DLD1 (cell line): ENCODE measurements around the gene FGF8.

Experiments used
- in situ Hi-C: cut with HindIII; loops from 2 replicates; pipeline ENCODE4 v1.10.0; 2017; ENCODE audit warnings: low sequenced_read_pairs

FGF8 gene

DNA sequence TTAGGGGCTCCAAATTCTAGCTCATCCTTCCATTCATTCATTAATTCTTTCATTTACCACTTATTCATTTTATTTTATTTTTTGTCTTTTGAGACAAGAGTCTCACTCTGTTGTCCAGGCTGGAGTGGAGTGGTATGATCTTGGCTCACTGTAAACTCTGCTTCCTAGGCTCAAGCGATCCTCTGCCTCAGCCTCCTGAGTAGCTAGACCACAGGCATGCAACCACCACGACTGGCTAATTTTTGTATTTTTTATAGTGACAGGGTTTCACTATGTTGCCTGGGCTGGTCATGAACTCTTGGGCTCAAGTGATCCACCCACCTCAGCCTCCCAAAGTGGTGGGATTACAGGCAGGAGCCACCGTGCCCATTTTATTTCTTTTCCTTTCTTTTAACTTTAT lies 31.6 kb downstream of the FGF8 start:
- in situ Hi-C loops, result no loop called here

DNA sequence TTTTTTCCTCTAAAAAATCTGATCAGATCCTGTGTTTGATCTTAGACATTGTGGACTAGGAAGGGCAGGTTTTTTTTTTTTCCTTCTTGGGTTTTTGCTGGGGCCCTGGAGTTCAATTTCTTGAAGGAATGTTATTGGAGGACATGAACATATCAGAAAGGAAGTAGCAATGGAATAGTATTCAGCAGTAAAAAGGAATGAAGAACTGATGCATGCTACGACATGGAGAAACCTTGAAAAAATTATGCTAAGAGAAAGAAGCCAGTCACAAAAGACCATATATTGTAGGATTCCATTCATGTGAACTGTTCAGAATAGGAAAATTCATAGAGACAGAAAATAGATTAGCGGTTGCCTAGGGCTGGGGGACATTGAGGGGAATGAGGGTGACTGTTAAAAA lies 34.0 kb downstream of the FGF8 start:
- in situ Hi-C loops, result no loop called here

DNA sequence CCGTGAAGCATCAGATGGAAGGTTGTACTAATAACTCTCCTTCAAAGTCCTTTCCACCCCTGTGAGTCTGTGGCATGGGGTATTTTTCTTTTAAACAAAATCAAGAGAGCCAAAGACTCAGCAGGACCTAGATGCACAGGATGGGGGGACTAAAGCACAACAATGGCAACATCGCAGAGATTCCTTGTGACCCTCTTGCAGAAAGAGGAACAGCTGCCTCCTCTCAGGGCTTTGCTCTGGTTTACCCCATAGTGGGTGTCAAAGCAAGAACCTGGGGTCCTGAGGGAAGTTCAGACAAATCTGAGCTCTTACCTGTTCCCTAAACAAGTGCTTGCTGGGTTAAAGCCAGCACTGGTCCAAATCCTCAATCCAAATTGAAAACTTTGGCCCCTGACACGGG lies 39.2 kb downstream of the FGF8 start:
- in situ Hi-C loops, result no loop called here

DNA sequence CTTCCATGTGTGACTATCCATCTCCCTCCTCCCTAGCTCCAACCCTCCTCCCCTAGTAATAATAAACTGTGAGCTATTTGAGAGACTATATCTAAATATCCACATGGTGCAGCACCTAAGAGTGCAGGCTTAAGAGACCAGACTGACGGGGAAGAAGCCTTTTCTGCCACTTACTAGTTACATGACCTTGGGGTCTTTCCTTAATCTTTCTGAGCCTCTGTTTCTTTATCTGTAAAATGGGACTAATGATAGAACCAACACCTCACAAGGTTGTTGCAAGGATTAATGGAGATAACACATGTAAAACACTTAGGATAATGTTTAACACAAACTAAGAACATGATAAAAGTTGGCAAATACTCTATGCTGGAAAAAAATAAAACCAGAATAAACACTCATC lies 43.8 kb downstream of the FGF8 start:
- in situ Hi-C loops, result no loop called here

DNA sequence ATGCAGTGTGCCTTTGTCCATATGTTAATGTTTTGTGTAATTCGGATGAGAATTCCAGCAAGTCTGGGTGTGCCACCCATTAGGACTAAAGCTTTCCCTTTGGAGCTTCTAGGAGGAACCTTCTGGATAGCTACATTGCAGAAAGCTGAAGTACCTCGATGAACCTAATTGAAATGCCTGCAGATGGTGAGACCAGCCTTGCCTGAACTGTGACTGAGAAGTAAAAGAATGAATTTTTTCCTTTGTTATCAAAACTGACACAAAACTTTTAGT lies 49.9 kb downstream of the FGF8 start:
- in situ Hi-C loops, result no loop called here

DNA sequence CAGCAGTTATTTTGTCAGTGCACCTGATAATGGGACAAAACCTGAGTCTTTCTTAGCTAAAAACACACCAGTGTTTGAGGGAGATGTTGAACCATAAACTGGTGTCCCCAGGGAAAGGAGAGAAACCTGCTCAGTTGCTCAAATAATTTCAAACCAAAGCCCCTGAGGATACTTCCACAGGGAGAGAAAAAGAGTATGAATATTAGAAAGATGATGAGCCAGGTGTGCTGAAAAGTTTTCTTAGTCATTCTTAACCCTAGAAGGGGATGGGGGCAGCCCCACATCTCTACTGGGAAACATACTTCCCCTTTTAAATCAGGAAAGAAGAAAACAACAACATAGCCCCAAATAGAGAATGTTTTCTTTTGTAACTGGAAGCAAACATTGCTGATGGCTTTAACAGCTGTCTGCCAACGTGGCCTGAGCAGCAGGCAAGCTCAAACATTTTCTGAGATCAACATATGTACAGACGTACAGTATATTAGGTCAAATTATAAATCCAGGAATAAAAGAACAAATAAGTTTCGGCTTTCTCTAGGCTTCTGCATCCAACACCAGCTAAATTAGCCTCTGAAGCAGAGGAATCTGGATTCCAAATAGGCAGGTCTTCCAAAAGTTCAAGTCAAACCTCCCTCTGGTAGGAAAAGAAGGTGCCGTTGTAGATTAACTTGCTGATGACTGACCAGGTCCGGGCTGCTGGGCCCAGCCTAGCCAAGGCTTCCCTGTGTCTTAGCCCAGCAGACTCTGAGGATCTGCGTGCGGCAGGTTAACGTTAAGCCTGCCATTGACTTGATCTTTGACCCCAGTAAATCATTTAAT lies 50.4 kb downstream of the FGF8 start:
- in situ Hi-C loops, result no loop called here

DNA sequence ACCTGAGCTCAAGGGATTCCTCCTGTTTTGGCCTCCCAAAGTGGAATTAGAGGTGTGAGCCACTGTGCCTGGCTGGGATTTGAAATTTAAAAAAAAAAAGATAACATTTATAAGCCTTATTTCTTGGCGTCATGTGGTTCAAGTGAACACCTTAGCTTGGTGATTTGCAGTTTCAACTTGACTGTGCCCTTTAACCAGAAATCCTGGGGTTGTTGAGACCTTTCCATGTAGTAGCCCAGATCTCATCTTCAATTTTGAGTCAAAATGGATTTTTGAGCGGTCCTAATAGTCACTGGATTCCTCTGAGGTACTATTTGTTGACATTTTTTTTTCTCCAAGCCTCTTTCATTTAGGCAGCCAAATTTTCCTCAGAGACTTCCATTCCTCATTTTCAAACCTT lies 51.5 kb downstream of the FGF8 start:
- in situ Hi-C loops, result no loop called here

DNA sequence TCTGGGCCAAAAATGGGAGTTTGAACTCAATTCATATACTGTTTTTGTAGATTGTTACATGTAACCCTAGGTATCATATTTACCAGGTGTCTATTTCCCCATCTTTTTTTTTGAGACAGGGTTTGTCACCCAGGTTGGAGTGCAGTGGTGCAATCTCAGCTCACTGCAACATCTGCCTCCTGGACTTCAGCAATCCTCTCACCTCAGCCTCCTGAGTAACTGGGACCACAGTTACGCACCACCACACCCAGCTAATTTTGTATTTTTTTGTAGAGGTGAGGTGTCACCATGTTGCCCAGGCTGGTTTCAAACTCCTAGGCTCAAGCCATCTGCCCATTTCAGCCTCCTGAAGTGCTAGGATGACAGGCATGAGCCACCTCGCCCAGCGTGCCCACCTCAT lies 52.7 kb downstream of the FGF8 start:
- in situ Hi-C loops, result no loop called here

DNA sequence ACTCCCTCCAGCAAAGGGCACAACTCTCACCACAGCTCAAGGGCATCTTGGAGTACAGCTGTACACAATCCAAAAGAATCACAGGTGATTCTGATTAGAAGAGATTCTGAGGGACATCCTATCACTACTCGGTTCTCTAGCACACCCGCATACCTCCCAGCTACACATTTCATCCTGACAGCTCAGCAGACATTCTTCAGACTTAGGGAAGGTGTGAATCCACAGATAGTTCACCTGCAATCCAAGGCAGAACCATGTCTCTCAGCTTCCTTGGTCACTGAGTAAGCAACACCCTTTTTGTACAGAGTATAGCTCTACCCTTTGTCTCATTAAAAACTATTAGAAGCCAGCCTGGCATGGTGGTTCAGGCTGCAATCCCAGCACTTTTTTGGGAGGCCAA lies 54.1 kb downstream of the FGF8 start:
- in situ Hi-C loops, result no loop called here

DNA sequence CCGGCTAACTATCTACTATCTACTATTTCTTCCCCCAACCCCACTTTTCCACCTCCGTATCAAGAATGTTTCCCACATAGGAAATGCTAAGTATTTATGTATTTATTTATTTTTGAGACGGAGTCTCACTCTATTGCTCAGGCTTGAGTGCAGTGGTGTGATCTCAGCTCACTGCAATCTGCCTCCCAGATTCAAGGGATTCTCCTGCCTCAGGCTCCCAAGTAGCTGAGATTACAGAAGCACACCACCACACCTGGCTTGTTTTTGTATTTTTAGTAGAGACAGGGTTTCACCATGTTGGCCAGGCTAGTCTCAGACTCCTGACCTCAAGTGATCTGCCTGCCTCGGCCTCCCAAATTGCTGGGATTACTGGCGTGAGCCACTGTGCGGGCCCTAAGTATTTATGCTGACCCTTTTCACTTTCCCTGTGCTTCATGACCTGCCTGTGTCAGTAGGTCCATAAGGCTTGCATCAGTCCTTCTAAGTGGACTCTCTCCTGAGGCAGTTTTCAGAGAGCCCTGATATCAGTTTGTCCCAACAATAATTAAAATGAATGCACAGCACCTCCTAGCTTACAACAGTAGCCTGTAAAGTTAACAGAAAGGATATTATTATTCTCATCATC lies 55.2 kb downstream of the FGF8 start:
- in situ Hi-C loops, result no loop called here
